NCI-H524 treated with DMSO at 0.1 percent for 48 hours (cell line): ENCODE results near the gene ALK.

Source experiments
- DNase-seq: peaks from one replicate; lab custom pipeline; 2025; lab: John Stamatoyannopoulos, UW

Gene ALK

GRCh38 chr2:29400930-29401653 lies 520.3 kb downstream of the ALK start:
- DNase-seq, result no peak

DNA sequence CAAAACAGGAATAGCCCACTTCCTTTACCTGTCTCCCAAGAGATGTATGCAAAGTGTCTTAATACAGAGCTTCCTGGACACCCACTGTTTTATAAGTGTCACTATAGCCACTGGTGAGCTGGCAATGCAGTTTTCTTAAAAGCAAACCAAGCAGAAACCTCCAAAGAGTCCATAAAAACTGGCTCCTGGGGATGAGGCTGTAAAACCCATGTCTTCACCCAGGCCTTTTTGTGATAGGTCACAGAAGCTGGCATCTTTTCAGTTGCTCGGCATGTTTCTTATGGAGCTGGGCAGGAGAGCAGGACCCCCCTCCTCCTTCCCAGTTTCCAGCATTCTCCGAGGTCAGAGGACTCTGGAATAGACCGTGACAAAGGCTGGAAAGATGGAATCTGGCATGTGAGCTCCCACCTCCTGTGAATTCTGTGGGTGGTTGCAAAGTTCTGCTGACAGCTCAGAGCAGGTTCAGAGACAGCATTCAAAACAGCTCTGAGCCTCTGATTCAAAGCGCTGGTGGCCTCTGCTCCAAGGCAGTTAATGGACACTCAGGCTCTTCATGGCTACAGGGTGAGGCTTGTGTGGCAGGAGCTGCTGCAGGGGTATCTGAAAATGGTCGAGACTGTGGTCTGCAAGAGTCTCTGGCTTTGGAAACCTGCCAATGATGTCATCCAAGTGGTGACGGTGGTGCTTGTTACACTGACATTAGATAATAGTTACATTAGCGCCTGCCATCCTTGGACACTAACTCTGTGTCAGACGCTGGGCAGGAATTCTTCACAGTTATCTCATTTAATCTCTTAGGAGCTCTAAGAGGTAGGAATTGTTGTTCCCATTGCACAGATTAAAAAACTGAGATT lies 522.8 kb downstream of the ALK start:
- DNase-seq, result no peak

DNA sequence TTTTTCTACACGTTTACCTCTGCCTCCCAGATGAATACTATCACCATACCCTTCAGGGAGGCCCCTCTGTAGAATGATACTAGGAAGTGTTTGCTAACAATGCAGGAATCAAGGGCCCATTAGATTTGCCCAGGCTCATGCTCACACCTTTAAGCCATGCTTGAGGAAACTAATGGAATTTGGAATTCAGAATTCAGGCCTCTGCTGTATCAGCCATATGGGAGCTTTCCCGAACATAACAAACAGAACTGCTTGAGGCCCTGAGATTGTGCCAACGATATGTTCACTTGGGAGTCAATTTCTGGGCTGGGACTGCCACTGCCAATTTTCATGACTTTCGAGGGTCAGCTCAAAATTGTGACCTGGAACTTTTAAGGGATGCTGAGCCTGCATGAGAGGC lies 523.7 kb downstream of the ALK start:
- DNase-seq, result no peak

DNA sequence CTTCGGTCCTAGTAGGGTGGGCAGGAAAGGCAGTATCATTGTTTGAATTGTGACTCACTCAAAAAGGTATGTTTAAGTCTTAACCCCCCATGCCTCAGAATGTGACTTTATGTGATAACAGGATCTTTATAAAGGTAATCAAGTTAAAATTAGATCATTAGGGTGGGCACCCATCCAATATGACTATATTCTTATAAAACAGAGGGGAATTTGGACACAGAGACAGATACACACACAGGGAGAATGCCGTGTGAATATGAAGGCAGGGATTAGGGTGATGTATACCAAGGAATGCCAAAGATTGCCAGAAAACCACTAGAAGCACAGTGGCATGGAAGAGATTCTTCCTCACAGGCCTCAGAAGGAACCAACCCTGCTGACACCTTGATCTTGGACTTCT lies 524.3 kb downstream of the ALK start:
- DNase-seq, result no peak

DNA sequence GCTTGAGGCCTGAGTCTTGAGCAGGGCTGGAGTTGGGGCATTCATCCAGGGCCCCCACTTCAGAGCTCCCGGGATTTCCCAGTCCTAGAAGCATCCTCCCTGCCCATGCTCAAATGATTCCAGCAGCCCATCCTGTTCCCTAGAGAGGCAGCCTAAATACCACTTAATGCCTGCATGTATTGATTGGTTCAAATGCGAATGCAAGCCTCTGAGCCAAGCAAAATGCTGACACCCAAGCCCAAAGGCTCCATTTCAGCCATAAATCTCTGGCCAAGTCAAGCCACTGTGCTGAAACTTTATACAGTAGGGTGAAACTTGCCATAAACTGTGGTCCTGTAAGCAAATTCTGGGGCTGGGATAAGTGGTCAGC lies 526.4 kb downstream of the ALK start:
- DNase-seq, result no peak

- DNase-seq, result no peak
Measured at GRCh38 chr2:29394311-29394980, 526.9 kb downstream of the ALK start.

DNA sequence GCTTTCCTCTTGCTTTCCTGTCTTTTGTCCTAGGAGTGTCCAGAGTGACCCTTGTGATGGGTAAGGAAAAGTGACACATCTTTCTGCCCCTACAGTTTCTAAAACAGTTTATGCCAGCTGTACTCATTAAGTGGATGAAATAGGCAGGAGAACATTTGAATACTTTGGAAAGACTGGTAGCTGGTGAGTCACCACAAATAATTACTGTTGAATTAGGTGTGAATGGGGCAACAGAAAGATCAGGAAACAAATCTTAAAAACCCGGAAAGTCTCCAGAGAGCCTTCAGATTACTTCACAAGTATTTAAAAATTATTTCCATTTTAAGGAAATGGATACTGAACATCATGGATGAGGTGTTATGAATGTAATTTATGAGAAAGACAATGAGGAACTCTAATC lies 527.7 kb downstream of the ALK start:
- DNase-seq, result no peak

DNA sequence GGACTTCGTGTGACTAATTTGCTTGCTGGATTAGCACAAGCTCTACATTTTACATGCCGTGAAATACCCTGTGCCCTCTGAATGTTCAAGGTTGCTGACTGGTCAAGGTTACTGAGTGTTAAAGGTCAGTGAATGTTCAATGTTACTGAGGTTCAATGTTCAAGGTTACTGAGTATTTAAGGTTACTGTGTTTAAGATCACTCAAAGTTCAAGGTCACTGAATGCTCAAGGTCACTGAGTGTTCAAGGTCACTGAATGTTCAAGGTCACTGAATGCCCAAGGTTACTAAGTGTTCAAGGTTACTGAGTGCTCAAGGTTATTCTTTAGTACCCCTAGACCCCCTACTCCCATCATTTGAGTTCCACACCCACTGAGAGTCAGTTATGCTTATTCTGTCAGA lies 528.6 kb downstream of the ALK start:
- DNase-seq, result no peak

DNA sequence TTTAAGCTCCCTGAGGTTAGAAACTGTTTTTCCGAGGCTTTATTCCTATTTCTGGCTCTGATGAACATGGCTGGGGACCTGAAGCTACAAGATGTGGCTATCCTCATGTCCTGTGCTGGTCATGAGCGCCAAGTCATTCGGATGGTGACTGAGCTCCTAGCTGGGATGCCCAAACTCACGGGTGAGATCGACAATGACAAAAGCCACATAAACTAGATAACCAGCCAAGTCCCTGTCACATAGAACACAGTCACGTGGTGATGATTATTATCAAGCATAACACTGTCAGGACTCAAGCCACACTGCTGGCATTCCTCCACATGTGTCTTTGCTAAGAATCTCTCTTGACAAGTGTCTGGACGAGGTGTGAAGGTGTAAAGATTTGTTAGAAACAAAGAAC lies 531.2 kb downstream of the ALK start:
- no peak for DNase-seq

DNA sequence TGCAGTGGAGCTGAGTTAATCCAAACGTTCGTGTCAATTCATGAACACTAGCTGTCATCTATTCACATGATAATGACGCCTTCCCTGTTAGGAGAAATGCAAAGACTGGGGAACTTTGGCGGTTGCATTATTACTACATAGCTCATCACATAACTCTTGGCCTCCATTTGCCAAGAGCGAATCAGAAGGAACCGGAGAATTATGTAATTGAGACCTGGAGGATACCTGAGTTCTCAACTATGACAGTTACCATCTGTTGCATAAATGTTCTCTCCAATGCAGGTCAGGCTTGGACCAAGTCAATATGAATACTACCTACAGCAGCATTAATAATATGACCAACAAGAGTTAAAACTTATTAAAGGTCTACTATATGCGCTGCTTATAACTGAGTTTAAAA lies 531.7 kb downstream of the ALK start:
- DNase-seq, result no peak

GRCh38 chr2:29388071-29388470 lies 533.3 kb downstream of the ALK start:
- no peak for DNase-seq

DNA sequence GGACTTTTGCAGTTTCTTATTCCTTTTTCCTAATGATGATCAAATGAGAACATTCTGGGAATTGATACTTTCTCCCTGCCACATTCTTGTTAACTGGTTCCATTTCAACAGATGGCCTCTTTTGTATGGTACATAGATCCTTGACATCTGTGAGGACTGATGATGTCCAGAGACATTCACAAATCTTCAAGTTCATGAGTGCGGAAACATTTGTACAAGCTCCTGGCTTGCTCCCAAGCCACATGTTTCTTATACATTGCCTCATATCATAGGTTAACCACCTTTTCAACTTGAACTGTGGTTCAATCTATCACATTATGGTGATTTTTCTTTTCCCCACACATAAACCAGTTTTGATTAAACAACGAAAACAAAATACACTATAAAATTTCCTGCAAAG lies 538.9 kb downstream of the ALK start:
- DNase-seq, result no peak

DNA sequence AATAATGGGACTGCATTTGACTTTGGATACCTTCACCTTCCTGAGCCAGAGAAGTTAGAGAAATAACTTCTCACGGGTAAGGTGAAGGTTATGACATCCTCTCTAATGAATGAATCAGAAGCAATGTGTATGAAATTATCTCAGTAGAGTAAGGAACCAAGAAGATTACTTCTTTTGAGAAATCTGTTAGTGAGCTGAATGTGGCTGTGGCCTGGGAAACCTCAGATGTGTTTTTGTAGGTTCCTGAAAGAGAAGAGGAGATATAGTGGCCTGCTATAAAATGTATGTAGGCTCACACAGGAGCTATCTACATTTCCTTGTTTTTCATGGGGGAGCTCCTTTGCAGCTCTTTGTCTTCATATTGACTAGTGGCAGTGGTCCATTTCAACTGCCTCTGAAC lies 543.6 kb downstream of the ALK start:
- DNase-seq, result no peak

DNA sequence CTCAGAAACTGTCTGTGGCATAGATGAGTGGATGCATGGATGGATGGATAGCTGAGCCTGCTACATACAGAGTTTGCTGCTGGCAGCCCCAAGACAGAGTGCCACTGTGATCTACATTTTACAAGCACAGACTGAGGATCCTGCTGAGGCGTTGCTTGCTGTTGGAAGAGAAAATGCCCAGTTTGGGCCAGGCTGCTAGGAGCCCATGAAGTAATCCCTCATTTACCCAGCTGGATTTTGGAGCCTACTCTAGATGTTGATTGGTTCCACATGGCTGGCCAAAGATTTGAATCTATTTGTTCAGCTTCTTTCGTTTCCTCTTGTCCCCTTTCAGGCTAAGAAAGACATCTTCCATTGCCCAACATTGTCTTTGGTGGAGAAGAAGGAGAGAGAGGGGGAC lies 544.8 kb downstream of the ALK start:
- no peak for DNase-seq

DNA sequence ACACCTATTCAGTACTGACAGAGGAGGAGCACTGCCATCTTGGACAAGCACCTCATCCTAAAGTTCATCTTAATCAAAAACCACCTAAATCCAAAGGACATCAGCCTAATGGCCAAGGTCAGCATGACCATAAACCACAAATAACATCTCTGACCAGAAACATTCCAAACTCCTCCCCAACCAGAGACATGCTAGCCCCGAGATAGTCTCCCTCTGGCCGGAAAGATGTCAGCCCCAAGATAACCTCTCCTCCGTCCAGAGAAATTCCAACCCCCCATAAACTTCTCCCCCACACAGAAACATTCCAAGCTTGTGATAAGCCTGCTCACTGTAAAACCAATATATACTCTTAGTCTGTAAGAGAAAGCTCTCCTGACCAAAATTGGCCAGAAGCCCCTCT lies 545.5 kb downstream of the ALK start:
- DNase-seq, result no peak

DNA sequence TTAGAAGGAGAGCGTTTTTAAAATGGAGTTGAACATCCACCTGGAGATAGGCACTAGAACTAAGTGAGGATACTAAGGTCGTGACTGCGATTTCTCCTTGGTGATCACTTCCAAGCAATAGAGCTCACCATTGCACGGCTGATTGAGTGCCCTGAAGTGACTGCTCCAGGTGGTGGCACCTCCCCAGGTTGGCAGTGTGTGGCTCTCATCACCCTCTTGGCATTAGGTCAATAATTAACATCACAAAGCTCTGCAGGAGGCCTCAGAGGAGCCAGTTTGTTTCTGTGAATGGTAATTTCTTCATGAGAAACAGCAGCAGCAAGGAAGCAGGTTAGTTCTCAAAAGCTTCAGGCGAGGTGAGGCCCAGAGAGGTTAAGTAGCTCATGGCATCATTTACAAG lies 546.6 kb downstream of the ALK start:
- DNase-seq, result no peak

DNA sequence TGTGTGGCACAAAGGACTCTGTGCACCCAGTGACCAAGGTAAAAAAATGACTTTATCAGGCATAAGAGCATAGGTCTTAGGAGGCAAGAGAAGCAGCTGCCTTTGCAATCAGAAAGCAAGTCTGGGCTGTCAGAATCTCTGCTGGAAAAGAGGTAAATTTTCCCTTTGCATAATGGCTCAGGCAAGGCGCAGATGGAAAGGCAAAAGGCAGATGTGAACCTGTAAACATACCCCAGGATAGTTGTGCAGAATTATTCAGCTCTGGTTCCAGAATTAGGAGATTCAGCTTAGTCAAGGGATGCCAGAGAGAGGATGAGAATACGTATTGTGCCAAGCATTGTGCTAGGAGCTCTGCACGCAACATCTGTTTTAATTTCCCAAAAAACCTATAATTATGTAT lies 547.5 kb downstream of the ALK start:
- no peak for DNase-seq

GRCh38 chr2:29372185-29372584 lies 549.2 kb downstream of the ALK start:
- no peak for DNase-seq

GRCh38 chr2:29370581-29371125 lies 550.7 kb downstream of the ALK start:
- DNase-seq, result no peak

DNA sequence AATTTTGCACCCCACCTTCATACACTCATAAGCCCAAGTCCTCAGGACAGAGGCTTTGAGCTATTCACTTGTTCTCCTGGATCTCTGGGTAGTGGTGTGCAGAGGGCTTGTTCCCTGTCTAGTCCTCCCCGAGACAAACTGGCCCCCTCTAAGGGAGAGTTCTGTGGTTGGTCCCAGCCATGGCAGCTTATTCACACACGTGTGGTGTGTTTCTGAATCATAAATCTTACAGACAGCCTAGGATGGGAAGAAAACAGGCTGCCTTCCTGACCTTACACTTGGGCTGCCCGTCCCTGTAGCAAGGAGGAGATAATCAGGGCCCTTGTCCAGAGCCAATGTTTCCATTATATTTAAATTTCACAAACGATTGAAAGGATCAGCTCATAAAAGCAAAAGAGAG lies 551.2 kb downstream of the ALK start:
- DNase-seq, result no peak

GRCh38 chr2:29368659-29369040 lies 552.7 kb downstream of the ALK start:
- DNase-seq, result no peak

GRCh38 chr2:29367986-29368658 lies 553.3 kb downstream of the ALK start:
- DNase-seq, result no peak
